ENCODE data around the gene KY. TPM values are rescaled to one million over a fixed set of nuclear protein-coding genes. Genes with fewer than 3 reads are reported as not detected.

The KY gene
- total and polyA plus RNA-seq, 2 donors (not counting 1 experiment from before 2014, with no cell fraction given), result under 0.01 to 0.12 TPM

DNA sequence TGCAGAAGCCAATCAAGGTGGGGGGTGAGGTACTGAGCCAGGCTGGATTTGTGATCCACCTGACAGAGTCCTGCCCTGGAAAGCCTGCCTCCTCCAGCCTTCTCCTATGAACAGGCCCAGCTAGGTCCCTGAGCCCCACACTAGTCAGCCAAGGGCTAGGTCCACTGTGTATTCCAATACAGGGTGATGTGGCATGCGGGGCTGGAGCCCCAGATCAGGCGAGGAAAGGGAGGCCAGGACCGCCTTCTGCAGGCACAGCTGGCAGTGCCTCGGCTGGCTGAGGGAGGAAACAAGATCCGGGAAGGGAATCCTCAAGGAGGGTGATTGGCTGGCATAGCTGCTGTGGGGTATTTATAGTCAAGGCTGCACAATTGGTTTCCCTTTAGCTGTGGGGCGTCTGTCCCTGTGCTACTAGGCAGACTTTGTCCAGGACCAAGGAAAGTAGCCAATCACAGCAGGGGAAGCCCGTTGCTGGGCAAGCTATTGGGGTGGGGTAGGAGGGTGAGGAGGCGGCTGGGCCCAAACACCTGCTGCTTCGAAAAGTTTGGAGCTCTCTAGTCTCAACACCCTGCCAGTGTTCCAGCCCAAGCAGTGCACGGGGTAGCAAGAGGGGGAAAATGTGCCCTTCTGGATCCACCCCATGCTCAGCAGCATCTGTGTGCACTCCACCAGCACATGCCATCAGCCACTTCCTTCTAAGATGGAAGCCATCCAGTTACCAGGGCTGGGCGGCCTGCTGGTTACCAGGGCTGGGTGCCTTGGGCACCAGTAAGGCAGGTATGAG is 5.9 kb downstream of the KY start:
- Histone ChIP-seq H3K27ac (ENCODE audit: insufficient read depth, low read length) (no peak overlapping the region), H4K20me1 (ENCODE audit: control insufficient read depth, extremely low read depth, insufficient read depth, low read length) (no peaks in the 10 kb centered on the region), H3K79me2 (ENCODE audit: control insufficient read depth, insufficient read depth, low read length) (no peaks in the 10 kb centered on the region), H3K4me1 (ENCODE audit: control insufficient read depth, extremely low read depth, insufficient read depth, low read length) (no peaks in the 10 kb centered on the region), H3K27me3 (ENCODE audit: control insufficient read depth, insufficient read depth, low read length) (no peaks in the 10 kb centered on the region), H3K9me3 (ENCODE audit: control insufficient read depth, insufficient read depth, low read depth, low read length) (no peaks in the 10 kb centered on the region), H3K4me3 (replicated peaks in 1 of 4; ENCODE audit: control extremely low read depth in 1 of 4, insufficient read depth in 1 of 4, low read depth in 3 of 4, low read length in 4 of 4) (no peak overlapping the region), H3K4me2 (ENCODE audit: extremely low read depth, insufficient read depth, low read length) (no peak overlapping the region), H3K9ac (ENCODE audit: insufficient read depth, low read length) (no peak overlapping the region), H2AFZ (ENCODE audit: low read length) (no peak overlapping the region), H3K36me3 (ENCODE audit: control insufficient read depth, insufficient read depth, low read length) (no peaks in the 10 kb centered on the region)
- TF ChIP-seq, protein P1, sequence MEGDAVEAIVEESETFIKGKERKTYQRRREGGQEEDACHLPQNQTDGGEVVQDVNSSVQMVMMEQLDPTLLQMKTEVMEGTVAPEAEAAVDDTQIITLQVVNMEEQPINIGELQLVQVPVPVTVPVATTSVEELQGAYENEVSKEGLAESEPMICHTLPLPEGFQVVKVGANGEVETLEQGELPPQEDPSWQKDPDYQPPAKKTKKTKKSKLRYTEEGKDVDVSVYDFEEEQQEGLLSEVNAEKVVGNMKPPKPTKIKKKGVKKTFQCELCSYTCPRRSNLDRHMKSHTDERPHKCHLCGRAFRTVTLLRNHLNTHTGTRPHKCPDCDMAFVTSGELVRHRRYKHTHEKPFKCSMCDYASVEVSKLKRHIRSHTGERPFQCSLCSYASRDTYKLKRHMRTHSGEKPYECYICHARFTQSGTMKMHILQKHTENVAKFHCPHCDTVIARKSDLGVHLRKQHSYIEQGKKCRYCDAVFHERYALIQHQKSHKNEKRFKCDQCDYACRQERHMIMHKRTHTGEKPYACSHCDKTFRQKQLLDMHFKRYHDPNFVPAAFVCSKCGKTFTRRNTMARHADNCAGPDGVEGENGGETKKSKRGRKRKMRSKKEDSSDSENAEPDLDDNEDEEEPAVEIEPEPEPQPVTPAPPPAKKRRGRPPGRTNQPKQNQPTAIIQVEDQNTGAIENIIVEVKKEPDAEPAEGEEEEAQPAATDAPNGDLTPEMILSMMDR (conservative IDR thresholded peaks at IDR 0.05 in 1 of 2, IDR thresholded peaks at IDR 0.05 in 1 of 2; ENCODE audit: low read depth in 1 of 2, low read length in 2 of 2), result no peak
- TF ChIP-seq EZH2 (IDR thresholded peaks at IDR 0.05; ENCODE audit: low read length, missing control alignments), result no peak
- peak in 1 of 2 donors; percentile 21 for DNase-seq (ENCODE audit: low read depth in 2 of 2)

GRCh38 chr3:134643150-134643675 is 7.6 kb downstream of the KY start:
- H3K4me1 ChIP-seq (ENCODE audit: control insufficient read depth, extremely low read depth, insufficient read depth, low read length), result no peaks in the 10 kb centered on the region
- H3K79me2 ChIP-seq (ENCODE audit: control insufficient read depth, insufficient read depth, low read length), result no peaks in the 10 kb centered on the region
- DNase-seq (ENCODE audit: low read depth in 2 of 2), result no peak
- no peaks in the 10 kb centered on the region for H3K27me3 ChIP-seq (ENCODE audit: control insufficient read depth, insufficient read depth, low read length)
- no peaks in the 10 kb centered on the region for H3K36me3 ChIP-seq (ENCODE audit: control insufficient read depth, insufficient read depth, low read length)
- no peak overlapping the region for H2AFZ ChIP-seq (ENCODE audit: low read length)
- H3K9ac ChIP-seq (ENCODE audit: insufficient read depth, low read length), result no peak overlapping the region
- no peaks in the 10 kb centered on the region for H3K9me3 ChIP-seq (ENCODE audit: control insufficient read depth, insufficient read depth, low read depth, low read length)
- H3K4me2 ChIP-seq (ENCODE audit: extremely low read depth, insufficient read depth, low read length), result no peak overlapping the region
- H3K27ac ChIP-seq (ENCODE audit: insufficient read depth, low read length), result no peak overlapping the region
- no peak overlapping the region for H3K4me3 ChIP-seq (replicated peaks in 1 of 4; ENCODE audit: control extremely low read depth in 1 of 4, insufficient read depth in 1 of 4, low read depth in 3 of 4, low read length in 4 of 4)
- H4K20me1 ChIP-seq (ENCODE audit: control insufficient read depth, extremely low read depth, insufficient read depth, low read length), result no peaks in the 10 kb centered on the region
- TF ChIP-seq, protein P1 (conservative IDR thresholded peaks at IDR 0.05 in 1 of 2, IDR thresholded peaks at IDR 0.05 in 1 of 2; ENCODE audit: low read depth in 1 of 2, low read length in 2 of 2), result no peak

DNA sequence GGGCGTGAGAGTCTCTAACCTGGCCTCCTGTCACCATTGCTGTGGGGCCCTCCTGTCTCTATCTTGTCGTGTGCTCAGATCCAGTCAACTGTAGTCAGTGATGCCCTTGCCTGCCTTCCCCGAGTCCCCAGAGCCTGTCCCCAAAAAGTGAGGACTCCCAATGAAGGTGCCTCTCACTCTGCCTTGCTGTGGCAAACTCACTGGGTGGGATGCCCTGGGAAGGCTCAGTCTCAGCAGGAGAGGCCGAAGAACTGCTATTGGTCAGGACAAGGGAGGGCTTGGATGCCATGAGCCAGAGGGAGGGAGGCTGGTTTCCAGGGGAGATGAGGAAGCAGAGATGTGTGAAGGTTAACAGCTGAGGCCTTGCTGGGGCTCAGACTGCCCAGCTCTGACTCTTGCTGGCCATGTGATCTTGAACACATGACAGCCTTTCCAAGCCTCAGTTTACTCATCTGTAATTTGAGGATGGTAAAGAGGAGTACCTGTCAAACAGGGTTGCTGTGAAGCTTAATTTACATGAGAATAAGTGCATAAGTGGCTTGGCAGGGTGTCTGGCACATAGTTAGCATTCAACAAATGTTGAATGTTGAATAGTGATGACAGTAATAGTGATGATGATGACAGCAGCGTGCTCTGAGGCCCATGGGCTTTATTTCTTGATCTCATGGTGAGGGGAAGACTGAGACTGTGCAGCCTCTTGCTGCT is 8.2 kb downstream of the KY start:
- Histone ChIP-seq H3K4me1 (ENCODE audit: control insufficient read depth, extremely low read depth, insufficient read depth, low read length) (no peaks in the 10 kb centered on the region), H2AFZ (ENCODE audit: low read length) (no peak overlapping the region), H3K4me3 (replicated peaks in 1 of 4; ENCODE audit: control extremely low read depth in 1 of 4, insufficient read depth in 1 of 4, low read depth in 3 of 4, low read length in 4 of 4) (no peak overlapping the region), H3K9me3 (ENCODE audit: control insufficient read depth, insufficient read depth, low read depth, low read length) (no peaks in the 10 kb centered on the region), H3K27me3 (ENCODE audit: control insufficient read depth, insufficient read depth, low read length) (no peaks in the 10 kb centered on the region), H3K27ac (ENCODE audit: insufficient read depth, low read length) (no peak overlapping the region), H4K20me1 (ENCODE audit: control insufficient read depth, extremely low read depth, insufficient read depth, low read length) (no peaks in the 10 kb centered on the region), H3K9ac (ENCODE audit: insufficient read depth, low read length) (no peak overlapping the region), H3K4me2 (ENCODE audit: extremely low read depth, insufficient read depth, low read length) (no peak overlapping the region), H3K36me3 (ENCODE audit: control insufficient read depth, insufficient read depth, low read length) (no peaks in the 10 kb centered on the region), H3K79me2 (ENCODE audit: control insufficient read depth, insufficient read depth, low read length) (no peaks in the 10 kb centered on the region)
- TF ChIP-seq, protein P1 (conservative IDR thresholded peaks at IDR 0.05 in 1 of 2, IDR thresholded peaks at IDR 0.05 in 1 of 2; ENCODE audit: low read depth in 1 of 2, low read length in 2 of 2), result no peak
- TF ChIP-seq EZH2 (IDR thresholded peaks at IDR 0.05; ENCODE audit: low read length, missing control alignments), result no peak
- no peak for DNase-seq (ENCODE audit: low read depth in 2 of 2)

Data from fibroblast of lung (primary cell).